Glutamatergic neuron (in vitro differentiated cells): ENCODE measurements around the gene TCF3. TPM values are rescaled to one million over a fixed set of nuclear protein-coding genes. Genes with fewer than 3 reads are reported as not detected.

Experiments used
- DNase-seq: peaks from one replicate; pipeline ENCODE4 v3.0.0; 2022
- H3K27ac Mint-ChIP-seq: one replicate; pipeline ENCODE4 v1.8.0; 2020; ENCODE audit warnings: mild to moderate bottlenecking, mixed read lengths, inconsistent platforms; ENCODE audit not compliant: unreplicated experiment
- H3K27me3 Mint-ChIP-seq: one replicate; pipeline ENCODE4 v1.8.0; 2020; ENCODE audit warnings: mild to moderate bottlenecking, moderate library complexity, mixed read lengths, inconsistent platforms; ENCODE audit not compliant: unreplicated experiment
- H3K36me3 Mint-ChIP-seq: one replicate; pipeline ENCODE4 v1.8.0; 2020; ENCODE audit warnings: mild to moderate bottlenecking, mixed read lengths, inconsistent platforms; ENCODE audit not compliant: unreplicated experiment
- H3K4me1 Mint-ChIP-seq: one replicate; pipeline ENCODE4 v1.8.0; 2020; ENCODE audit warnings: mild to moderate bottlenecking, low read depth, mixed read lengths, inconsistent platforms; ENCODE audit not compliant: unreplicated experiment
- H3K4me3 Mint-ChIP-seq: one replicate; pipeline ENCODE4 v1.8.0; 2020; ENCODE audit warnings: mild to moderate bottlenecking, mixed read lengths, inconsistent platforms; ENCODE audit not compliant: unreplicated experiment
- H3K9me3 Mint-ChIP-seq: one replicate; pipeline ENCODE4 v1.8.0; 2020; ENCODE audit warnings: mild to moderate bottlenecking, moderate library complexity, mixed read lengths, inconsistent platforms; ENCODE audit not compliant: unreplicated experiment
- CTCF ChIP-seq: fragments of 200-600 bp; sonication (generic); IDR thresholded peaks from one replicate; pipeline ENCODE4 v1.5.0; 2021; ENCODE audit not compliant: partially characterized antibody, unreplicated experiment
- total RNA-seq: library from RNA; stranded (reverse); fragmentation: NEBNext Ultra II Directional; extraction: Animal tissue kit (Norgen Biotek cat#: 25700); gene quantifications from one replicate; pipeline ENCODE4 v1.2.1, GENCODE V29; 2021; ENCODE audit not compliant: unreplicated experiment

TCF3 gene
- total RNA-seq, 1 donor from 2014 or later = 249 TPM

- no peak overlapping the region for H3K4me3 Mint-ChIP-seq
- H3K9me3 Mint-ChIP-seq = peaks cover 4% of the 10 kb centered on the region
- H3K27ac Mint-ChIP-seq = no peak overlapping the region
- H3K36me3 Mint-ChIP-seq = no peaks in the 10 kb centered on the region
- no peaks in the 10 kb centered on the region for H3K4me1 Mint-ChIP-seq
- DNase-seq = no peak
- TF ChIP-seq CTCF = no peak
- peaks cover 7% of the 10 kb centered on the region for H3K27me3 Mint-ChIP-seq
Observed at GRCh38 chr19:1577929-1578618, 74.3 kb downstream of the TCF3 start.

GRCh38 chr19:1577090-1577928 lies 75.1 kb downstream of the TCF3 start:
- no peak overlapping the region for H3K4me3 Mint-ChIP-seq
- H3K36me3 Mint-ChIP-seq = no peaks in the 10 kb centered on the region
- H3K27me3 Mint-ChIP-seq = peaks cover 7% of the 10 kb centered on the region
- H3K4me1 Mint-ChIP-seq = no peaks in the 10 kb centered on the region
- H3K9me3 Mint-ChIP-seq = peaks cover 4% of the 10 kb centered on the region
- no peak for DNase-seq
- TF ChIP-seq CTCF = no peak
- no peak overlapping the region for H3K27ac Mint-ChIP-seq

- no peak for TF ChIP-seq CTCF
- H3K4me3 Mint-ChIP-seq = no peak overlapping the region
- no peak overlapping the region for H3K27ac Mint-ChIP-seq
- no peaks in the 10 kb centered on the region for H3K4me1 Mint-ChIP-seq
- no peak for DNase-seq
- peaks cover 9% of the 10 kb centered on the region for H3K27me3 Mint-ChIP-seq
- no peaks in the 10 kb centered on the region for H3K36me3 Mint-ChIP-seq
- H3K9me3 Mint-ChIP-seq = peaks cover 4% of the 10 kb centered on the region
Observed at GRCh38 chr19:1576242-1577089, 75.9 kb downstream of the TCF3 start.

GRCh38 chr19:1575323-1576241 lies 76.8 kb downstream of the TCF3 start:
- no peak for DNase-seq
- Mint-ChIP-seq H3K9me3 (peaks cover 4% of the 10 kb centered on the region), H3K4me1 (no peaks in the 10 kb centered on the region), H3K36me3 (no peaks in the 10 kb centered on the region), H3K27ac (no peak overlapping the region), H3K4me3 (no peak overlapping the region), H3K27me3 (peaks cover 9% of the 10 kb centered on the region)
- no peak for TF ChIP-seq CTCF
